GM11168 (cell line): ENCODE data around the gene KBTBD4.
"Not testable (repeated sequence)": the region's sequence is repeated elsewhere in the genome, so short reads cannot be mapped to it uniquely, and the experiment has no call there.

Source experiments
- in situ Hi-C: fragments of 300-500 bp; cut with MboI; formaldehyde crosslinking; loops from one replicate; pipeline ENCODE4 v1.12.0; 2022; ENCODE audit warnings: low sequenced_read_pairs; ENCODE audit not compliant: unreplicated experiment

Gene KBTBD4

DNA sequence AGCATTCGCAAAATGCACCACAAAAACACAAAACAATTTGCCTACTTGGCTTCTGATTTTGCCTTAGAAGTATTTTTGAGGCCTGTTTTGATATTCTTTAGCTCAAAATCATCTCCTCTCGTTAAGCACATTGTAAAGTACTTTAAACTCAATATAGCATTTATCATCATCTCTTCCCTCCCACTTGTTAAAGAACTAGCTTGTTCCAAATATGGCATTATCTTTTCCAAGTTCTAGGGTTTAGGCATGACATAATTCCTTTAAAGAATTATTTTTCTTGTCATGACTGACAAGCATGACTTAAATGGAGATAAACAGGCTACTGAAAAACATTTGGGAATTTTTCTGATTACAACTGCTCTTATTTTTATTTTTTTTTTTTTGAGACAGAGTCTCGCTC lies 47.1 kb downstream of the KBTBD4 start:
- in situ Hi-C loops: no loop called here

GRCh38 chr11:47530721-47531120 lies 48.0 kb downstream of the KBTBD4 start:
- in situ Hi-C loops: not testable (repeated sequence)

DNA sequence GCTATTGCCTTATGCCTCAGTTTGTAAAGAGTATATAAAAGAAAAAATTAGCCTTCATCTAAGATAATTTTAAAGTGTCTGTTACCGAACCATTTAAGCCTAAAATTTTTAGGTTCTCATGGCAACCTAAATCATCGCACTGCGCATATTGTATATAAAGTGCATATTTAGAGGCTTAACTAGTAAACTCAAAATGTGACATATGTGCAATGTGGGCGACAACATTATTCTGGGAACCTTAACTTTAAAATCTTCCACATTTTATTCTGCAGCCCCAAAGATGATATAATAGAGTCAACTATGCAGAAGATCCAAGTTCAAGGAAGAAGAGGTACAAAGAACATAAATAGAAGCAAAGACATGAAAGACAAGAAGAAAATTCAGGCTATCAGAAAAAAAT lies 48.8 kb downstream of the KBTBD4 start:
- in situ Hi-C loops: no loop called here

DNA sequence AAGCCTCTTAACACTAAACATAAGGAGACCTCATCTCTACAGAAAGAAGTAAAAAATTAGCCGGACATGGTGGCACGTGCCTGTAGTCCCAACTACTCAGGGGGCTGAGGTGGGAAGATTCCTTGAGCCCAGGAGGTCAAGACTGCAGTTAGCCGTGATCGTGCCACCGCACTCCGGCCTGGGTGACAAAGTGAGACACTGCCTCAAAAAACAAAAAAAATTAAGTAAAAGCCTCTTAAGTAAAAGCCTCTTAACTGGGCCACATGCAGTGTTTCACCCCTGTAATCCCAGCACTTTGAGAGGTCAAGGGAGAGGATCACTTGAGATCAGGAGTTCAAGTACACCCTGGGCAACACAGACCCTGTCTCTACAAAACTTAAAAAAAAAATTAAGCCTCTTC lies 51.6 kb downstream of the KBTBD4 start:
- in situ Hi-C loops: no loop called here

GRCh38 chr11:47526032-47526431 lies 52.7 kb downstream of the KBTBD4 start:
- in situ Hi-C loops: not testable (repeated sequence)

- in situ Hi-C loops: no loop called here
These were observed 54.4 kb downstream of the KBTBD4 start for GRCh38 chr11:47524291-47524874.

- in situ Hi-C loops: no loop called here
These were observed 55.1 kb downstream of the KBTBD4 start for GRCh38 chr11:47523490-47524225.
